IMR-90 (cell line): ENCODE data around the gene ISM2. TPM values are rescaled to one million over a fixed set of nuclear protein-coding genes. Genes with fewer than 3 reads are reported as not detected.

Experiments
- ATAC-seq: fragments of 200-7000 bp; cut with Tn5 transposase; 2 replicates; pipeline ENCODE4 v1.9.1; 2020; ENCODE audit warnings: low read depth, mild to moderate bottlenecking, moderate library complexity
- BruUV-seq: library from RNA; stranded (reverse); fragments of 400-500 nt; replicated peaks from 2 replicates; lab custom pipeline; 2021; lab: Mats Ljungman, UMichigan
- CTCF ChIA-PET: fragments of 300-600 bp; formaldehyde crosslinking; extraction: SDS; loops from one replicate; lab custom pipeline; 2021; ENCODE audit warnings: antibody characterized with exemption; lab: Yijun Ruan, JAX
- POLR2A ChIA-PET: fragments of 300-600 bp; sonication (Branson Sonifier 250); formaldehyde crosslinking; loops from one replicate; lab custom pipeline; 2022; ENCODE audit warnings: antibody characterized with exemption; ENCODE audit not compliant: unreplicated experiment; lab: Charles Lee
- DNase-seq: peaks from one replicate; pipeline ENCODE4 v3.0.0; 2013
- H2AFZ ChIP-seq: replicated peaks from 2 replicates; pipeline ENCODE3; 2013; ENCODE audit warnings: low read length, mild to moderate bottlenecking; ENCODE audit not compliant: poor library complexity
- H2AK5ac ChIP-seq: 2 replicates; pipeline ENCODE4 v1.6.1; 2013; ENCODE audit warnings: low read depth, low read length, inconsistent platforms
- H2AK9ac ChIP-seq: replicated peaks from 2 replicates; pipeline ENCODE3; 2013; ENCODE audit warnings: mild to moderate bottlenecking, low read depth, low read length, moderate library complexity; ENCODE audit not compliant: poor library complexity
- H2BK120ac ChIP-seq: 2 replicates; pipeline ENCODE4 v1.6.1; 2013; ENCODE audit warnings: low read depth, low read length, inconsistent platforms
- H2BK15ac ChIP-seq: 3 replicates; pipeline ENCODE4 v1.6.1; 2013; ENCODE audit warnings: low read depth, low read length, inconsistent platforms
- H2BK20ac ChIP-seq: 2 replicates; pipeline ENCODE4 v1.6.1; 2013; ENCODE audit warnings: low read depth, mild to moderate bottlenecking, inconsistent platforms, low read length, moderate library complexity
- H2BK5ac ChIP-seq: 2 replicates; pipeline ENCODE4 v1.6.1; 2013; ENCODE audit warnings: mild to moderate bottlenecking, low read depth, low read length, inconsistent platforms; ENCODE audit not compliant: poor library complexity, severe bottlenecking
- H3K14ac ChIP-seq: replicated peaks from 2 replicates; pipeline ENCODE4 v1.6.1; 2013; ENCODE audit warnings: low read depth, low read length, inconsistent platforms
- H3K18ac ChIP-seq: 2 replicates; pipeline ENCODE4 v1.6.1; 2013; ENCODE audit warnings: low read depth, low read length, control low read depth
- H3K23ac ChIP-seq: 2 replicates; pipeline ENCODE4 v1.6.1; 2013; ENCODE audit warnings: low read depth, low read length, inconsistent platforms
- H3K27ac ChIP-seq: 2 replicates; pipeline ENCODE4 v1.5.1; 2013; ENCODE audit warnings: mild to moderate bottlenecking, control low read depth, low read length; ENCODE audit not compliant: insufficient read depth
- H3K27me3 ChIP-seq: 2 replicates; pipeline ENCODE4 v1.6.1; 2013; ENCODE audit warnings: low read length; ENCODE audit not compliant: control insufficient read depth, insufficient read depth
- H3K36me3 ChIP-seq: 2 replicates; pipeline ENCODE4 v1.6.1; 2013; ENCODE audit warnings: low read length, mixed read lengths; ENCODE audit not compliant: control insufficient read depth, insufficient read depth
- H3K4ac ChIP-seq: 2 replicates; pipeline ENCODE4 v1.6.1; 2013; ENCODE audit warnings: low read depth, low read length, inconsistent platforms
- H3K4me1 ChIP-seq: 2 replicates; pipeline ENCODE4 v1.6.1; 2013; ENCODE audit warnings: low read length, mixed read lengths; ENCODE audit not compliant: control insufficient read depth, insufficient read depth
- H3K4me2 ChIP-seq: 2 replicates; pipeline ENCODE4 v1.6.1; 2013; ENCODE audit warnings: low read depth, mild to moderate bottlenecking, control low read depth, low read length, moderate library complexity
- H3K4me3 ChIP-seq: 2 replicates; pipeline ENCODE4 v1.5.1; 2013; ENCODE audit warnings: low read depth, mild to moderate bottlenecking, control low read depth, low read length, moderate library complexity; ENCODE audit not compliant: insufficient read depth
- H3K56ac ChIP-seq: 2 replicates; pipeline ENCODE4 v1.6.1; 2013; ENCODE audit warnings: low read length, inconsistent platforms; ENCODE audit not compliant: insufficient read depth; ENCODE audit errors: extremely low read depth
- H3K79me1 ChIP-seq, 2 experiments: 2 replicates each; pipeline ENCODE4 v1.6.1; 2013; ENCODE audit warnings: low read length in 2 of 2, inconsistent platforms in 1 of 2, low read depth in 1 of 2
- H3K9ac ChIP-seq: 2 replicates; pipeline ENCODE4 v1.6.1; 2013; ENCODE audit warnings: low read depth, low read length, control low read depth
- H3K9me1 ChIP-seq: 2 replicates; pipeline ENCODE4 v1.6.1; 2013; ENCODE audit warnings: low read length, inconsistent platforms; ENCODE audit not compliant: insufficient read depth
- H3K9me3 ChIP-seq: 2 replicates; pipeline ENCODE4 v1.6.1; 2013; ENCODE audit warnings: low read length; ENCODE audit not compliant: control insufficient read depth, insufficient read depth
- H4K20me1 ChIP-seq: 2 replicates; pipeline ENCODE4 v1.6.1; 2013; ENCODE audit warnings: low read length, inconsistent platforms; ENCODE audit not compliant: insufficient read depth
- H4K5ac ChIP-seq: 2 replicates; pipeline ENCODE4 v1.6.1; 2013; ENCODE audit warnings: mild to moderate bottlenecking, low read depth, low read length, control low read depth
- H4K8ac ChIP-seq, 2 experiments: 2 replicates each; pipeline ENCODE4 v1.6.1; 2013; ENCODE audit warnings: low read depth in 2 of 2, low read length in 2 of 2, control low read depth in 1 of 2, inconsistent platforms in 1 of 2
- H4K91ac ChIP-seq: 2 replicates; pipeline ENCODE4 v1.6.1; 2013; ENCODE audit warnings: low read depth, low read length, inconsistent platforms; ENCODE audit not compliant: insufficient read depth
- BHLHE40 ChIP-seq: fragments of 150-350 bp; IDR thresholded peaks from 2 replicates; pipeline ENCODE4 v1.6.1; 2016; ENCODE audit warnings: mild to moderate bottlenecking, low read depth, low read length
- CEBPB ChIP-seq: IDR thresholded peaks from 2 replicates; pipeline ENCODE4 v1.6.1; 2012; ENCODE audit warnings: low read depth, low read length, improper control_type of control experiment
- CTCF ChIP-seq: conservative IDR thresholded peaks from 2 replicates; pipeline ENCODE4 v1.5.1; 2012; ENCODE audit warnings: mild to moderate bottlenecking, low read depth, low read length, improper control_type of control experiment
- ELK1 ChIP-seq: fragments of 150-350 bp; IDR thresholded peaks from 2 replicates; pipeline ENCODE4 v1.6.1; 2016; ENCODE audit warnings: low read depth, mild to moderate bottlenecking, low read length, moderate library complexity, borderline replicate concordance
- FOS ChIP-seq: fragments of 150-350 bp; IDR thresholded peaks from 2 replicates; pipeline ENCODE4 v1.6.1; 2016; ENCODE audit warnings: low read depth, low read length
- MAFK ChIP-seq: IDR thresholded peaks from 2 replicates; pipeline ENCODE4 v1.6.1; 2012; ENCODE audit warnings: low read depth, low read length, improper control_type of control experiment
- MAZ ChIP-seq: IDR thresholded peaks from 2 replicates; pipeline ENCODE4 v1.6.1; 2012; ENCODE audit warnings: low read depth, mild to moderate bottlenecking, low read length, improper control_type of control experiment, moderate library complexity, borderline replicate concordance
- MXI1 ChIP-seq: IDR thresholded peaks from 2 replicates; pipeline ENCODE4 v1.6.1; 2012; ENCODE audit warnings: low read depth, mild to moderate bottlenecking, low read length, moderate library complexity, borderline replicate concordance
- NFE2L2 ChIP-seq: fragments of 150-350 bp; IDR thresholded peaks from 2 replicates; pipeline ENCODE4 v1.6.1; 2016; ENCODE audit warnings: low read depth, mild to moderate bottlenecking, low read length
- POLR2A ChIP-seq: IDR thresholded peaks from 2 replicates; pipeline ENCODE4 v1.6.1; 2012; ENCODE audit warnings: mild to moderate bottlenecking, low read depth, low read length
- RAD21 ChIP-seq: IDR thresholded peaks from 2 replicates; pipeline ENCODE4 v1.6.1; 2012; ENCODE audit warnings: low read length, improper control_type of control experiment
- RCOR1 ChIP-seq: IDR thresholded peaks from 2 replicates; pipeline ENCODE4 v1.6.1; 2012; ENCODE audit warnings: mild to moderate bottlenecking, low read length, improper control_type of control experiment; ENCODE audit not compliant: insufficient replicate concordance
- RFX5 ChIP-seq: IDR thresholded peaks from 2 replicates; pipeline ENCODE4 v1.8.0; 2012; ENCODE audit warnings: low read depth, mild to moderate bottlenecking, low read length, moderate library complexity
- SMC3 ChIP-seq: fragments of 150-350 bp; IDR thresholded peaks from 2 replicates; pipeline ENCODE4 v1.6.1; 2016; ENCODE audit warnings: low read depth, mild to moderate bottlenecking, antibody characterized with exemption, low read length, moderate library complexity
- USF2 ChIP-seq: fragments of 150-350 bp; IDR thresholded peaks from 2 replicates; pipeline ENCODE4 v1.6.1; 2017; ENCODE audit warnings: mild to moderate bottlenecking, antibody characterized with exemption, low read length, low read depth
- WGBS, 2 experiments: methylation state at CpG; one replicate each; pipeline versions ENCODE4 v1.1.5 to v1.1.7; 2013; ENCODE audit warnings: missing lambda C conversion rate in 2 of 2; ENCODE audit not compliant: insufficient read length in 1 of 2; ENCODE audit errors: extremely low coverage in 2 of 2; 5-methylcytosine and 5-hydroxymethylcytosine counted together
- dilution Hi-C: fragments of 300-500 bp; cut with HindIII; formaldehyde crosslinking; loops from one replicate; pipeline ENCODE4 v1.14.3; 2018; ENCODE audit warnings: low sequenced_read_pairs; ENCODE audit not compliant: unreplicated experiment
- in situ Hi-C: fragments of 300-500 bp; cut with MboI; formaldehyde crosslinking; loops from 3 replicates; pipeline ENCODE4 v1.14.3; 2019; ENCODE audit warnings: low sequenced_read_pairs, inconsistent platforms, mixed read lengths
- intact Hi-C: fragments of 100-400 bp; cut with micrococcal nuclease; formaldehyde crosslinking; loops from 2 replicates; pipeline ENCODE4 v1.10.0; 2022
- polyA plus RNA-seq, 3 experiments: library from polyadenylated mRNA; depleted of rRNA; stranded (reverse); fragments of >200 nt; gene quantifications; 2 replicates each; pipeline ENCODE4 v1.2.3, GENCODE V29; 2012; ENCODE audit warnings: low replicate concordance in 1 of 3
- total RNA-seq: library from RNA; depleted of rRNA; stranded (reverse); fragments of >200 nt; gene quantifications from 2 replicates; pipeline ENCODE4 v1.2.3, GENCODE V29; 2012

The ISM2 gene
- total and polyA plus RNA-seq, 2 of the 4 experiments (the other 2 are of a cell fraction): under 0.01 to 0.12 TPM

- BruUV-seq: no TSS peak
- H3K9ac ChIP-seq: no peak overlapping the region
- no peak for ATAC-seq
These were observed 42.5 kb downstream of the ISM2 start for GRCh38 chr14:77455966-77456640.

More at GRCh38 chr14:77455966-77456640, 42.5 kb downstream of the ISM2 start:
- no peak overlapping the region for H4K5ac ChIP-seq
- H3K18ac ChIP-seq: no peak overlapping the region
- H2AK5ac ChIP-seq: no peak overlapping the region
- no peak for TF ChIP-seq SMC3
- TF ChIP-seq MAFK: no peak
- TF ChIP-seq BHLHE40: no peak
- TF ChIP-seq FOS: no peak
- TF ChIP-seq ELK1: no peak
- TF ChIP-seq CTCF: no peak
- TF ChIP-seq RAD21: no peak
- TF ChIP-seq MAZ: no peak
- TF ChIP-seq CEBPB: no peak
- TF ChIP-seq POLR2A: no peak
- TF ChIP-seq USF2: no peak
- no peak for TF ChIP-seq RCOR1
- TF ChIP-seq MXI1: no peak
- no peak for TF ChIP-seq RFX5
- no peak for TF ChIP-seq NFE2L2
- WGBS, 2 experiments: no CpG with 5 or more reads among the region's 2 CpGs
- no peak overlapping the region for H3K4me3 ChIP-seq
- ChIA-PET POLR2A (no interaction called here), CTCF (no interaction called here)
- 0 out of 2 replicates have a peak overlapping the region, but pooled peaks have one; percentile 94 for H3K4me2 ChIP-seq
- H3K4ac ChIP-seq: no peak overlapping the region
- no peak overlapping the region for H3K56ac ChIP-seq
- H2BK20ac ChIP-seq: no peak overlapping the region
- in situ Hi-C loops: no loop called here
- H4K91ac ChIP-seq: no peak overlapping the region
- peaks cover 11% of the 10 kb centered on the region; the same call in 1 of the 2 replicates for H4K20me1 ChIP-seq
- H3K27ac ChIP-seq: no peak overlapping the region
- no peak overlapping the region for H2AFZ ChIP-seq
- peaks cover 13% of the 10 kb centered on the region for H3K36me3 ChIP-seq
- peaks cover 3% of the 10 kb centered on the region for H3K4me1 ChIP-seq
- H3K14ac ChIP-seq: no peak overlapping the region
- no peak overlapping the region for H2BK120ac ChIP-seq
- intact Hi-C loops: loop anchor here (5.0 to 10.0 kb wide), 3 partner anchors 134 to 346 kb away; partner anchors contain the start of genes ADCK1, GSTZ1 and POMT2
- H3K27me3 ChIP-seq: no peaks in the 10 kb centered on the region
- DNase-seq: no peak
- dilution Hi-C loops: no loop called here
- H4K8ac ChIP-seq: no peak overlapping the region
- no peak overlapping the region for H2BK15ac ChIP-seq
- H2AK9ac ChIP-seq: no peak overlapping the region
- 0 out of 2 replicates have a peak overlapping the region, but pooled peaks have one; percentile 13 for H3K23ac ChIP-seq
- H3K9me3 ChIP-seq: no peaks in the 10 kb centered on the region
- H3K9me1 ChIP-seq: peaks cover 2% of the 10 kb centered on the region
- no peak overlapping the region for H2BK5ac ChIP-seq
- H3K79me1 ChIP-seq: peaks cover 11 to 38% of the 10 kb centered on the region in 2 experiments
